Measurements from ENCODE around the gene ST6GALNAC3.
"Not testable (repeated sequence)": the region's sequence is repeated elsewhere in the genome, so short reads cannot be mapped to it uniquely, and the experiment has no call there.

Gene ST6GALNAC3

GRCh38 chr1:76601465-76601864, 526.9 kb downstream of the ST6GALNAC3 start:
- DNase-seq: no peak

GRCh38 chr1:76607717-76608116, 533.2 kb downstream of the ST6GALNAC3 start:
- DNase-seq: no peak

GRCh38 chr1:76611770-76612445, 537.4 kb downstream of the ST6GALNAC3 start:
- no peak for DNase-seq

GRCh38 chr1:76613886-76614285, 539.3 kb downstream of the ST6GALNAC3 start:
- DNase-seq: no peak

- DNase-seq: no peak
Measured at GRCh38 chr1:76615253-76616035, 540.9 kb downstream of the ST6GALNAC3 start.

GRCh38 chr1:76620371-76620770, 545.8 kb downstream of the ST6GALNAC3 start:
- no peak for DNase-seq

- no peak for DNase-seq
Measured at GRCh38 chr1:76622774-76623528, 548.4 kb downstream of the ST6GALNAC3 start.

GRCh38 chr1:76625886-76626678, 551.5 kb downstream of the ST6GALNAC3 start:
- DNase-seq: no peak

GRCh38 chr1:76627498-76627897, 553.0 kb downstream of the ST6GALNAC3 start:
- DNase-seq: no peak

- no peak for DNase-seq
Measured at GRCh38 chr1:76627901-76628300, 553.4 kb downstream of the ST6GALNAC3 start.

GRCh38 chr1:76632136-76632535, 557.6 kb downstream of the ST6GALNAC3 start:
- no peak for DNase-seq

- DNase-seq: no peak
Measured at GRCh38 chr1:76635784-76636183, 561.2 kb downstream of the ST6GALNAC3 start.

- DNase-seq: no peak
Measured at GRCh38 chr1:76639181-76639580, 564.6 kb downstream of the ST6GALNAC3 start.

- no peak for DNase-seq
Measured at GRCh38 chr1:76640092-76640491, 565.5 kb downstream of the ST6GALNAC3 start.

- no peak for DNase-seq
Measured at GRCh38 chr1:76640723-76641122, 566.2 kb downstream of the ST6GALNAC3 start.

GRCh38 chr1:76644139-76644538, 569.6 kb downstream of the ST6GALNAC3 start:
- DNase-seq: no peak

- DNase-seq: not testable (repeated sequence)
Measured at GRCh38 chr1:76652860-76653259, 578.3 kb downstream of the ST6GALNAC3 start.

GRCh38 chr1:76657623-76658022, 583.1 kb downstream of the ST6GALNAC3 start:
- DNase-seq: no peak

- DNase-seq: no peak
Measured at GRCh38 chr1:76659171-76659940, 584.8 kb downstream of the ST6GALNAC3 start.

- no peak for DNase-seq
Measured at GRCh38 chr1:76661531-76661930, 587.0 kb downstream of the ST6GALNAC3 start.

GRCh38 chr1:76666499-76666898, 592.0 kb downstream of the ST6GALNAC3 start:
- no peak for DNase-seq

GRCh38 chr1:76668046-76668445, 593.5 kb downstream of the ST6GALNAC3 start:
- DNase-seq: peak; percentile 15

Data from NCI-H345 (cell line).